Hematopoietic multipotent progenitor cell treated with erythropoietin and hydrocortisone succinate and interleukin-3 and kit ligand, for 17 days (in vitro differentiated cells): ENCODE data around the gene ARMC3.
"Not testable (repeated sequence)": the region's sequence is repeated elsewhere in the genome, so short reads cannot be mapped to it uniquely, and the experiment has no call there.

Source experiments
- DNase-seq: peaks from one replicate; pipeline ENCODE4 v3.0.0-alpha.2; 2015; ENCODE audit warnings: low spot score

Gene ARMC3, protein sequence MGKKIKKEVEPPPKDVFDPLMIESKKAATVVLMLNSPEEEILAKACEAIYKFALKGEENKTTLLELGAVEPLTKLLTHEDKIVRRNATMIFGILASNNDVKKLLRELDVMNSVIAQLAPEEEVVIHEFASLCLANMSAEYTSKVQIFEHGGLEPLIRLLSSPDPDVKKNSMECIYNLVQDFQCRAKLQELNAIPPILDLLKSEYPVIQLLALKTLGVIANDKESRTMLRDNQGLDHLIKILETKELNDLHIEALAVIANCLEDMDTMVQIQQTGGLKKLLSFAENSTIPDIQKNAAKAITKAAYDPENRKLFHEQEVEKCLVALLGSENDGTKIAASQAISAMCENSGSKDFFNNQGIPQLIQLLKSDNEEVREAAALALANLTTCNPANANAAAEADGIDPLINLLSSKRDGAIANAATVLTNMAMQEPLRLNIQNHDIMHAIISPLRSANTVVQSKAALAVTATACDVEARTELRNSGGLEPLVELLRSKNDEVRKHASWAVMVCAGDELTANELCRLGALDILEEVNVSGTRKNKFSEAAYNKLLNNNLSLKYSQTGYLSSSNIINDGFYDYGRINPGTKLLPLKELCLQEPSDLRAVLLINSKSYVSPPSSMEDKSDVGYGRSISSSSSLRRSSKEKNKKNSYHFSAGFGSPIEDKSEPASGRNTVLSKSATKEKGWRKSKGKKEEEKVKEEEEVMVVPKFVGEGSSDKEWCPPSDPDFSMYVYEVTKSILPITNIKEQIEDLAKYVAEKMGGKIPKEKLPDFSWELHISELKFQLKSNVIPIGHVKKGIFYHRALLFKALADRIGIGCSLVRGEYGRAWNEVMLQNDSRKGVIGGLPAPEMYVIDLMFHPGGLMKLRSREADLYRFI

DNA sequence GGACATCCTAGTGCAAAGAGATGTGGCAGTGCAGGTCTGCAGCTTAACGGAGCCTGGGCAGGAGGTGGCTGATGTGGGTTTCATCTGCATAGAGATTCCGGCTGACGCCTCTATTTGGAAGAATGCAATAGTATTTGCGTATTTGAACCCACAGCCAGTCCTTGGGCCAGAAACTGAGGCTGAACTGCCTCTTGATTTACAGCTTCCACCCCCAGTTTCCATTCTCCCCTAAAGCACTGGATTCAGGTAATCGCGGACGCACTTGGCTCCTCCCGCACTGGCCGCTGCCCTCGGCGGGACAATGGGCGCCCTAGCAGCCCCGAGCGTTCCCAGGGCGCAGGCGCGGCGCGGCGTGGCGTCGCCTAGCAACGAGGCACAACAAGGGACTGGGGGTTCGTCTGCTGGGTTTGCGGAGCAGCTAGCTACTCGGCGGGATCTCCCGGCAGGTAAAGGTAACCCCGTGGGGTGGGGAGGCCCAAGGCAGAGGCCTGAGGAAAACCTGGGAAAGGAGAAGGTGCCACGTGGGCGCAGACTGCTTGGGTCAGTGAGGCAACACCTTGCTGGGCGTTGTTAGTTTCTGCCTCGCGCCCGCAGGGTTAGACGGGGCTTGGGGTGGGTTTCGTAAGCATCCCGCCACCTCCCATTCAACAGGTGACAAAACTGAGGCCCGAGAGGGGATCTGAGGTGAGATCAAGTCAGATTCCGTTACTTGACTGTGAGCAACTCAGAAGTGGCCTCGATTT lies at the start of gene ARMC3:
Gene ARMC3, plus strand, starts transcription at position 393 of the 743 bp plus-strand sequence. CDS start 3,944 bp downstream, outside the sequence.
- DNase-seq: no peak

- DNase-seq: no peak
Observed at GRCh38 chr10:22891797-22892196, 36.1 kb upstream of the ARMC3 start.

GRCh38 chr10:22893781-22894180 lies 34.1 kb upstream of the ARMC3 start:
- no peak for DNase-seq

- no peak for DNase-seq
Observed at GRCh38 chr10:22894714-22895113, 33.1 kb upstream of the ARMC3 start.

- no peak for DNase-seq
Observed at GRCh38 chr10:22895252-22895651, 32.6 kb upstream of the ARMC3 start.

DNA sequence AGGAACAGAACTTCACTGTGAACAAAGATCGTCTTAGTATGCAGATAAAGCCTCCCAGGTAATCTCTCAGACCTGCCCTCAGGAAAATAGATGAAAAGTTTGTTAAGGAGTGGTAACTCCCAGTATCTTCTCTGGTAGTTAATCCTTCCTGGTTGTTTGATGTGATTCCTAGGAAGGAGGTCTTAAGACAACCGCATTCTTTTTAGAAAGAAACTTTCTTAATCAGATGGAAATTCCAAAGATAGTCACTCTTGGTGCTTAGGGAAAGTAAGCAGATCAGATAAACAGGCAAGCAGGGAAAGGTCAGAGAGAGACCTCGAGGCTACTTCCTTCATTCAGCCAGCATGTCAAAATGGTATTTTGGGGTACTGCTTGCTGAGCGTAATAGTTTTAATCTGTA lies 30.5 kb upstream of the ARMC3 start:
- no peak for DNase-seq

DNA sequence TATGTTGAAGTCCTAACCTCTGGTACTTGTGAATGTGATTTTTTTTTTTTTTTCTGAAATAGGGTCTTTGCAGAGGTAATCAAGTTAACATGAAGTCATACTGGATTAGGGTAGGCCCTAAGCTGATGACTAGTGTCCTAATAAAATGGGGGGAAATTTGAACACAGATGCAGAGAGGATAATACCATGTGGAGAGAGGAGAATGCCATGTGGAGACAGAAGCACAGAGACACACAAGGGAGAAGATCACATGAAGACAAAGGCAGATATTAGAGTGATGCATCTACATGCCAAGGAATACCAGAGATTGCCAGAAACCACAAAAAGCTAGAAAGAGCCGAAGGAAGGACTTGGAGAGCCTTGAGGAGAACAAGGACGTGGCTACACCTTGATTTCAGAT lies 28.5 kb upstream of the ARMC3 start:
- no peak for DNase-seq

DNA sequence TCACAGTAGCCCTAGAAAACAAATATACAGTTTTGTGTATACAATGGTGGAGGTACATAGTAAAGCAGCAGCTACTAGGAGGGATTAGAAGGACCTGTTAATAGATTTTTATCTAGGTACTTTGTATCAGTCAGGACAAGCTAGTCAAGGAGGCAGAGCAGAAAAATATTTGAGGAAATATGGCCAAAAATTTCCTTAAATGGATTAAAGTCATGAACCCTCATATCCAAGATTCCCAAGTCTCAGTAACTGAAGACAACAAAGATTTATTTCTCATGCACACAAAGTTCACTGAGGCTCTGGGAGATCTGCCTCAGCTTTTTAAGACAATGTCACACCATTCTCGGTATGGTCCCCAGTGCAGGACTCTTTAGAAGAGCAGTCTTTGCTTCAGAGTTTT lies 28.1 kb upstream of the ARMC3 start:
- DNase-seq: no peak

- no peak for DNase-seq
Observed at GRCh38 chr10:22900841-22901601, 26.8 kb upstream of the ARMC3 start.

DNA sequence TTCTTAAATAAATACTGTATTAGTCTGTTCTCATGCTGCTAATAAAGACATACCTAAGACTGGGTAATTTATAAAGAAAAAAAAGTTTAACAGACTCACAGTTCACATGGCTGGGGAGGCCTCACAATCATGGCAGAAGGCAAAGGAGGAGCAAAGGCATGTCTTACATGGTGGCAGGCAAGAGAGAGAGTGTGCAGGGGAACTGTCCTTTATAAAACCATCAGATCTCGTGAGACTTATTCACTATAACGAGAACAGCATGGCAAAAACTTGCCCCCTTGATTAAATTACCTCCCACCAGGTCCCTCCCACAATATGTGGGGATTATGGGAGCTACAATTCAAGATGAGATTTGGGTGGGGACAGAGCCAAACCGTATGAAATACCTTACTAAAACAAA lies 25.7 kb upstream of the ARMC3 start:
- not testable (repeated sequence) for DNase-seq

DNA sequence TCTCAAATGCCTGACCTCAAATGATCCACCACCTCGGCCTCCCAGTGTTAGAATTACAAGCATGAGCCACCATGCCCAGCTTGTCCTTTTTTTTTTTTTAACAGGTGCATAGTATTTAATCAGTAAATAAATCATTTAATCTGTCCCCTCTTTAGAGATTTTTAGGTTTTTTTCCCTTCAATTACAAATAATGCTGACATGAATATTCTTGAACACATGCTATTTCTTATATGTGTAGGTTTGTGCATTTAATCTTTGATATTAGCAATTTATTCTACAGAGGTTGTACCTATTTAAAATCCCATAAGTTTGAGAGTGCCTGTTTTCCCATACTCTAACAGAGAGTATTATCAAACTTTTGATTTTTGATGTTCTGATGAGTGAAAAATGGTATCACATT lies 24.2 kb upstream of the ARMC3 start:
- DNase-seq: no peak

DNA sequence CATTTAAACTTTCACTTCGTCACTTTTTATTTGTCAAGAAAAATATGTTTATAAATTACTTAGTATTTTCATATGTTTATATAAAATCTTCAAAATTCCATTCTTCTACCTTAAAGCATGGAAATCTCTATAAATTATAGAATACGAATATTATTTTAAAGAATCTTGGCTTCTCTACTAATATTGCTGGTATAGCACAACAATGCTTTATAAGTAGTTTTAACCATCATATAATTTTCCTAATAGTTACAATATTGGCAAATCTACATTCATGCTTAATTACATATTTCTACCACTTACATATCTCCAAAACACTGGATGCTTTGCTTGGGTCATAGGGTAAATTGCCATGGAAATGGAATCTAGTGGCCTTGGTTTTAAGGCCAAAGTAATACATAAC lies 21.1 kb upstream of the ARMC3 start:
- DNase-seq: no peak

GRCh38 chr10:22908837-22909236 lies 19.0 kb upstream of the ARMC3 start:
- no peak for DNase-seq

GRCh38 chr10:22909673-22910072 lies 18.2 kb upstream of the ARMC3 start:
- DNase-seq: not testable (repeated sequence)

DNA sequence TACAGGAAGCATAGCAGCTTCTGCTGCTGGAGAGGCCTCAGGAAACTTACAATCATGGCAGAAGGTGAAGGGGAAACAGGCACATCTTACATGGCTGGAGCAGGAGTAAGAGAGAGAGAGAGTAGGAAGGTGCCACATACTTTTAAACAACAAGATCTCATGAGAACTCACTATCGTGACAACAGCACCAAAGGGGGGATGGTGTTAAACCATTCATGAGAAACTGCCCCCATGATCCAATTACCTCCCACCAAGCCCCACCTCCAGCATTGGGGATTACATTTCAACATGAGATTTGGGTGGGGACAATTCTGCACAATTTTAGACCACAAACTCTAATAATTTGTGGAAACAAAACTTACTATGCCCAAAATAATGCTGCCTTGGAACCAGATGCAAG lies 16.8 kb upstream of the ARMC3 start:
- no peak for DNase-seq

DNA sequence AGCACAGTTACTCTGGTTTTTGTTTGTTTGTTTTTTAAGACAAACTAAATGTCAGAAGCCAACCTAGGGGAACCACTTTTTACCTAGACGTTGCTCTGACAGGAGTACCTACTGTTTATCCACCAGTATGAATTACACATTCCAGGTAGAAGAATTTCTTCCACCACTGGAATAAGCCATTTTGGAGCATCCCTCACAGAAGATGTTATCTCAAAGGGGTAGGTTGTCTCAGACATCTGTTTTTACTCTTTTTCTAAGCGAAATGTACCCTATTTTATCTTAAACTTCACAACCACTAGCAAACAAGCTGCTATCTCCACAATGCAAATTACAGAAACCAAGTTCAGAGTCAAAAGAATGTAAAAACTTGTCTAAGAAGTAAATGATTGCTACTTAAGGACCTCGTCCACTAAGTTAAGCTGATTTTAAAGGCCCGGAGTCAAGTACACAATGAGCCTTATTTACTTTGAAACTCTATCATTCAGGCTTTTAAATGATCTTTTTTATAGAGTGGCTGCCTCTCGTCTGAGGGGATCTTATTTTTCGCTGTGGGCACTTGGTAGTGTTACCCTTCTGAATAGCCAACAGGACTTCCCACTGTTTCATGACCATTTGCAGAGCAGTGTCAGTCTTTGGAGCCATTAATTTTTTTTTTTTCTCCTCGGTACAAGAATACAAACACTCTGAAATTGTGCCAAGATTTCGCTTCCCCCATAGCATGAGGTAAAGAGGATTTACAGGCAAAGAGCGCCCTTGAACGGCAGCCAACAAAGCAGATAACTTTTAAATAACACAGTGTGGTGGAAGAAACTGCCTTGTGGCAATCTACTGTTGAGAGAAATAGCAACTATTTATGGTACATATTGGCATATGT lies 15.7 kb upstream of the ARMC3 start:
- no peak for DNase-seq

GRCh38 chr10:22912763-22913384 lies 15.0 kb upstream of the ARMC3 start:
- DNase-seq: no peak

DNA sequence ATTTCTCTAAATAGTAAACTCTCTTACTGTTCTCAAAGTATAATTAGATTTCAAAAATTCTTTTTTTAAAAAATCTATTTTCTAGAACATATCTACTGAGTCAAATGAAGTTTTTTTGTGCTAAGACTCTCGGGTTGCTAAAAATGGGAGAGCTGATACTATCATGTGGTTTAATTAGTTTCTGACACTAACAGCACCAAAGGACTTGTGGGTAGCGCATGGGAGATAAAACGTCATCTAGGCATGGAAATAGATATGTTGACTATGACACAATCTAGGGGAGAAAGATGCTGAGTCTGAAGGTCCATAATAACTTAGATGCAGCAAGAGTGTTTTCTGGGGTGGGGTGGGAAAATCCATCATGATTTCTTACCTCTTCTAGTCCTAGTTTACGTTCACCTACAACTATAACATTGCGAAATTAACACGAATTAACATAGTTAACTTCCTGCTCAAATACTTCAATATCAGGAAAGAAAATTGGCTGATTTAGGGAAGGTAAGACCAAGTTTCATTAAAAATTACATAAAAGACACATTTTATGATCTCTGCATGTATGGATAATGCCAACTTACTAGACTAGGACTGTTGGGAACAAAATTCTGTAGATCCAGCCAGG lies 14.3 kb upstream of the ARMC3 start:
- no peak for DNase-seq

- DNase-seq: no peak
Observed at GRCh38 chr10:22915314-22915713, 12.5 kb upstream of the ARMC3 start.

GRCh38 chr10:22925088-22925487 lies 2.8 kb upstream of the ARMC3 start:
- no peak for DNase-seq
